Parathyroid adenoma (tissue), 2 donors: ENCODE results near the gene RAB23.

Source experiments
- H2AFZ ChIP-seq: fragments of 300-600 bp; sonication (generic); one replicate; pipeline ENCODE4 v1.7.0; 2017; ENCODE audit warnings: antibody characterized with exemption, mild to moderate bottlenecking
- H3K27ac ChIP-seq: fragments of 300-600 bp; sonication (generic); one replicate; pipeline ENCODE4 v1.7.0; 2017
- H3K27me3 ChIP-seq: fragments of 300-600 bp; sonication (generic); one replicate; pipeline ENCODE4 v1.7.0; 2017; ENCODE audit warnings: low read length; ENCODE audit not compliant: control insufficient read depth, insufficient read depth
- H3K36me3 ChIP-seq: fragments of 300-600 bp; sonication (generic); one replicate; pipeline ENCODE4 v1.7.0; 2017; ENCODE audit warnings: low read length; ENCODE audit not compliant: control insufficient read depth, insufficient read depth
- H3K4me1 ChIP-seq: fragments of 300-600 bp; sonication (generic); one replicate; pipeline ENCODE4 v1.7.0; 2017; ENCODE audit warnings: control low read depth
- H3K4me2 ChIP-seq: fragments of 300-600 bp; sonication (generic); one replicate; pipeline ENCODE4 v1.7.0; 2017; ENCODE audit warnings: low read length
- H3K4me3 ChIP-seq: fragments of 300-600 bp; sonication (generic); one replicate; pipeline ENCODE4 v1.7.0; 2017; ENCODE audit warnings: low read depth, low read length
- H3K79me2 ChIP-seq: fragments of 300-600 bp; sonication (generic); one replicate; pipeline ENCODE4 v1.7.0; 2017; ENCODE audit warnings: control low read depth
- H3K9ac ChIP-seq: fragments of 300-600 bp; sonication (generic); one replicate; pipeline ENCODE4 v1.7.0; 2017; ENCODE audit warnings: mild to moderate bottlenecking
- H3K9me3 ChIP-seq: fragments of 300-600 bp; sonication (generic); one replicate; pipeline ENCODE4 v1.7.0; 2017; ENCODE audit warnings: low read length; ENCODE audit not compliant: control insufficient read depth
- TF ChIP-seq, protein P1 (sequence below): fragments of 300-600 bp; sonication (generic); IDR thresholded peaks from one replicate; pipeline ENCODE4 v1.7.0; 2017; ENCODE audit warnings: antibody characterized with exemption, mild to moderate bottlenecking
- donor health status: primary hyperparathyroidism.

RAB23 gene

DNA sequence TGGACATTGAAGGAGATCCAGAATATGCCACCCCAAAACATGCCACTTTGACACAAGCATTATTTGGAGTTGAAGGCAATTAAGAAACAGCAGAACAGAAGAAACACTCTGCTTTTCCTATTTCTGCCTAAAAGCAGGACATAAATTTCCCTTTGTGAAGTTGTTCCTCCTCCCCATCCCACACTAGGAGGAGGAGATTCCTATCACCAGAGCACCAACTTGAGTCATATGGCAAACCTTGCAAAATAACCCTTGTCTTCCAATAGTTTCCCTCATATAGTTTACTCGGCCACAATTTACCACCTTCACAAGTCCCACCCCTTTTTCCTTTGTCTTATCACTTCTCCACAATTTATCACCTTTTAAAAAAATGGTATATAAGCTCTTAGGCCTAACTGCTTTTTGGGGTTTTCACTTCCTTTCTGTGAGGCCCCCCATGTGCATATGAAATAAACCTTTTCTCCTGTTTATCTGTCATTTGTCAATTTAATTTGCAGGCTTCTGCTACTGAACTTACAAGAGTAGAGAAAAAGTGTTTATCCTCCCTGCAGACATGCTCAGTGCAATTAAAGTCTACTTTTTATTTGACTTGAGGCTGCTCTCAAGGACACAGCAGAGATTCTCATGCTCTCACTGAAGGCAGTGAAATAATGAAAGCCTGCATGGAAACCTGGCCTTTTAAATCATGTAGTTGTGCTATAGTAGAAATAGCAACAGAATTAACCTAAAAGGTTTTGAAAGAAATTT is 2.8 kb upstream of the RAB23 start:
- Histone ChIP-seq H3K4me2 (no peak overlapping the region), H3K9me3 (no peaks in the 10 kb centered on the region), H3K4me1 (no peaks in the 10 kb centered on the region), H3K79me2 (no peaks in the 10 kb centered on the region), H3K27me3 (no peaks in the 10 kb centered on the region), H3K4me3 (no peak overlapping the region), H3K27ac (no peak overlapping the region), H3K9ac (no peak overlapping the region), H2AFZ (no peak overlapping the region), H3K36me3 (no peaks in the 10 kb centered on the region)
- TF ChIP-seq, protein P1, sequence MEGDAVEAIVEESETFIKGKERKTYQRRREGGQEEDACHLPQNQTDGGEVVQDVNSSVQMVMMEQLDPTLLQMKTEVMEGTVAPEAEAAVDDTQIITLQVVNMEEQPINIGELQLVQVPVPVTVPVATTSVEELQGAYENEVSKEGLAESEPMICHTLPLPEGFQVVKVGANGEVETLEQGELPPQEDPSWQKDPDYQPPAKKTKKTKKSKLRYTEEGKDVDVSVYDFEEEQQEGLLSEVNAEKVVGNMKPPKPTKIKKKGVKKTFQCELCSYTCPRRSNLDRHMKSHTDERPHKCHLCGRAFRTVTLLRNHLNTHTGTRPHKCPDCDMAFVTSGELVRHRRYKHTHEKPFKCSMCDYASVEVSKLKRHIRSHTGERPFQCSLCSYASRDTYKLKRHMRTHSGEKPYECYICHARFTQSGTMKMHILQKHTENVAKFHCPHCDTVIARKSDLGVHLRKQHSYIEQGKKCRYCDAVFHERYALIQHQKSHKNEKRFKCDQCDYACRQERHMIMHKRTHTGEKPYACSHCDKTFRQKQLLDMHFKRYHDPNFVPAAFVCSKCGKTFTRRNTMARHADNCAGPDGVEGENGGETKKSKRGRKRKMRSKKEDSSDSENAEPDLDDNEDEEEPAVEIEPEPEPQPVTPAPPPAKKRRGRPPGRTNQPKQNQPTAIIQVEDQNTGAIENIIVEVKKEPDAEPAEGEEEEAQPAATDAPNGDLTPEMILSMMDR: no peak

DNA sequence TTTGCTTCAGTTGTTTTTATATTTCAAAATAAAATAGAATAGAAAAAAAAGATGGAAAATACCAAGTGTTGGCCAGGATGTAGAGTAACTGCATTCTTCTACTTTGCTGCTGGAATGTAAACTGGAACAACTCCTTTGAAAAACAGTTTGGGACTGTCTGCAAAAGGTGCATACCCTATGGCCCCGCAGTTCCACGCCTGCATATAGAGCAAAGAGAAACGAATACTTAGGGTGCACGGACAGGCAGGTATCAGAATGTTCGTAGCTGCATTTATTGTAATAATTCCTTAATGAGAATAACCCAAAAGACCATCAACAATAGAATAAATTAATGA is 603 bp upstream of the RAB23 start:
- TF ChIP-seq, protein P1: no peak
- no peaks in the 10 kb centered on the region for H3K79me2 ChIP-seq
- peak overlapping the region; percentile 83 for H2AFZ ChIP-seq
- H3K4me1 ChIP-seq: no peaks in the 10 kb centered on the region
- H3K9ac ChIP-seq: no peak overlapping the region
- no peaks in the 10 kb centered on the region for H3K27me3 ChIP-seq
- peak overlapping the region; percentile 95 for H3K4me3 ChIP-seq
- no peaks in the 10 kb centered on the region for H3K36me3 ChIP-seq
- H3K9me3 ChIP-seq: no peaks in the 10 kb centered on the region
- peak overlapping the region; percentile 29 for H3K27ac ChIP-seq
- H3K4me2 ChIP-seq: peak overlapping the region; percentile 80

DNA sequence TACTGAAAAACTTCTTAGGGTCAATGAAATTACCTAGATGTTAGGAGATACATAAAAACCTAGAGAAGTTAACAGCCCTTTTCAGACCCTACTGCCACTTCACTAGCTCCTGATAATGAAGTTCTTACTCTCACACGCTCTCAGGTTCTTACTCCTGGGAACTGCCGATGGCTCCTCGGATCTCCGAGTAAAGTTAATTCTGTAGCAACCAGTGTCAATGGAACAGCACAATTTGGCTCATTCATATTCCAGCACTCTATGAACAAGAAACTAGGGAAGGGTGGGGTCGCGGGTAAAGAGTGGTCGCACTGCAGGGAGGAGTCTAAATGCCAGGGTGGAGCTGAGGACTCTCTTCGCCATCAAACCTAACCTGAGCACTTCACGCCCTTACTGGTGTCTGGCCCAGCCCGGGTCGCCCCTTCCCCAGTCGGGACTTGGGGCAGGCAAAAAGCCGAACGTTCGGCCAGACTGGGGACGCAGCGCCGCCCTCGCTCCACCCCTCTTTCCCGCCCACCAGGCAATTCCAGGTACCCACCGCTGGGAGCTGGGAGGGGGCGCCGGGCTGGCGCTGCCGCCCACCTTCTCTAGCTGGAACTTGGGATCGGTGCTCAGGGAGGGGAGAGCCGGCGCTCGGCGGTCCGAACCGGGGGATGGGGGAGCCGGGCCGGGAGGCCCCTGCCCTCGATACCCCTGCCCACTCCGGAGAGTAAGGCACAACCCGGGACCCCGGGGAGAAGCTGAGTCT is 744 bp downstream of the RAB23 start:
- peak overlapping the region; percentile 95 for H3K4me3 ChIP-seq
- TF ChIP-seq, protein P1: peak; percentile 26
- H3K79me2 ChIP-seq: no peaks in the 10 kb centered on the region
- H3K4me1 ChIP-seq: no peaks in the 10 kb centered on the region
- H3K36me3 ChIP-seq: no peaks in the 10 kb centered on the region
- peak overlapping the region; percentile 29 for H3K27ac ChIP-seq
- no peaks in the 10 kb centered on the region for H3K9me3 ChIP-seq
- no peaks in the 10 kb centered on the region for H3K27me3 ChIP-seq
- peak overlapping the region; percentile 83 for H2AFZ ChIP-seq
- H3K9ac ChIP-seq: no peak overlapping the region
- H3K4me2 ChIP-seq: peak overlapping the region; percentile 80

DNA sequence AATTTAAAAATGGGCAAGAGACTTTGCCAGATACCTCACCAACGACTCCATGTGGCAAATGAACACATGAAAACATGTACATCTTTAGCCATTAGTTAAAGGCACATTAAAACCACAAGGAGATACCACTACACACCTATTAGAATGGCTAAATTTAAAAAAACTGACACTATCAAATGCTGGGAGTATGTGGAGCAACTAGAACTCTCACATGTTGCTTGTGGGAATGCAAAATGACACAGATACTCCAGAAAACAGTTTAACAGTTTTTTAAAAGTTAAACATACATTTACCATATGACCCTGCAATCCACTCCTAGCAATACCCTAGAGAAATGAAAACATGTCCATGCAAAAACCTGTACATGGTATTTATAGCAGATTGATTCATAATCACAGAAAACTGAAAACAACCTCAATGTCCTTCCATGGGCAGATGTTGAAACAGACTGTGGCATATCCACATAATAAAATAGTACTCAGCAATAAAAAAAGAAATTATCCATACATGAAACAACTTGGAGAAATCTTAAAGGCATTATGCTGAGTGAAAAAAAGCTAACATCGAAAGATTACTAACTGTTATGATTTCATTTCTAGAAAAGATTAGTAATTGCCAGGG is 1.9 kb downstream of the RAB23 start:
- Histone ChIP-seq H3K9me3 (no peaks in the 10 kb centered on the region), H3K9ac (no peak overlapping the region), H2AFZ (no peak overlapping the region), H3K79me2 (no peaks in the 10 kb centered on the region), H3K27me3 (no peaks in the 10 kb centered on the region), H3K4me1 (no peaks in the 10 kb centered on the region), H3K4me3 (no peak overlapping the region), H3K36me3 (no peaks in the 10 kb centered on the region), H3K4me2 (no peak overlapping the region), H3K27ac (no peak overlapping the region)
- TF ChIP-seq, protein P1: no peak
